Ishikawa (cell line): ENCODE measurements around the gene WDR18.

ENCODE experiments used
- CEBPB ChIP-seq: IDR thresholded peaks from 2 replicates; pipeline ENCODE4 v1.6.1; 2012
- EGR1 ChIP-seq: IDR thresholded peaks from 2 replicates; pipeline ENCODE4 v1.6.1; 2012
- EP300 ChIP-seq: IDR thresholded peaks from 2 replicates; pipeline ENCODE4 v1.6.1; 2012; ENCODE audit warnings: borderline replicate concordance
- FOXM1 ChIP-seq: IDR thresholded peaks from 2 replicates; pipeline ENCODE4 v1.6.1; 2012; ENCODE audit warnings: low read depth, borderline replicate concordance
- MAX ChIP-seq: IDR thresholded peaks from 2 replicates; pipeline ENCODE4 v1.6.1; 2012
- NFIC ChIP-seq: IDR thresholded peaks from 2 replicates; pipeline ENCODE4 v1.6.1; 2012
- TAF1 ChIP-seq: IDR thresholded peaks from 2 replicates; pipeline ENCODE4 v1.6.1; 2012; ENCODE audit warnings: low read depth, mild to moderate bottlenecking
- TEAD4 ChIP-seq: IDR thresholded peaks from 2 replicates; pipeline ENCODE4 v1.6.1; 2012
- USF1 ChIP-seq: IDR thresholded peaks from 2 replicates; pipeline ENCODE4 v1.6.1; 2012
- YY1 ChIP-seq: IDR thresholded peaks from 2 replicates; pipeline ENCODE4 v1.6.1; 2012; ENCODE audit warnings: low read depth
- TF ChIP-seq, protein P1 (sequence below): IDR thresholded peaks from 2 replicates; pipeline ENCODE4 v1.6.1; 2012; ENCODE audit warnings: low read depth, mild to moderate bottlenecking

DNA sequence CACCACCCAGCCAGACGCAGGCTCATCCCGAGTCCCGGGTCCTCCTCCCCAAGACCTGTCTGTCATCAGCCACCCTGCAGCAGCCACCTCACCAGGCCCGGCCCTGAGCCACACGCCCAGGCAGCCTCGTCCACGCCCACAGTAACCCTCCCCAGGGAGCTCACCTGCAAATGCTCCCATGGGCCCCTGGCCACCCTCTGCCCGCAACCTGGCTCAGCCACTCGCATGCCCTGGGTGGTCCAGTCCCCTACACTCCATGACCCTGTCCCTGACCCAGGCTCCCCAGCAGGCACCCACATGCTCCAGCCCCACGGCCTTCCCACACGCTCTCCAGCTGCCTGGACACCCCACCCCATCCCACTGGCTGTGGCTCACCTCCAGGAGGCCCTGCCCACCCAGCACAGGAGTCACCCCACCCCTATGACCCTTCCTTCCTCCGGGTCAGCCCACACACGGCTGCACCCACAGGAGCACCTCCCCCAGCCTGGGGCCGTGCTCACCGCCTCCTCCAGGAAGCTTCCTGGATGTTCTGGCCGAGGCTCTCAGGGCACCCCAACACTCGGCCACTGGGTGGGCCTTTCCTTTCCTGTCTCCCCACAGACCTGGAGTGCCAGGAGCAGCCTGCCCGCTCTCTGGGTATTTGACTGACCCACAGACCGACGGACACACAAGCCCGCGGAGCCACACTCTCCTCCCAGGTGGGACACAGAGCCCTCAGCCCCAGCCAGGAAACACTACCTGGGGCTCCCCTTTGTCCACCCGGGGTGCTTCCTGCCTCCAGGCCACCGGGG is 33.2 kb downstream of the WDR18 start:
- no peak for TF ChIP-seq FOXM1
- TF ChIP-seq, protein P1, sequence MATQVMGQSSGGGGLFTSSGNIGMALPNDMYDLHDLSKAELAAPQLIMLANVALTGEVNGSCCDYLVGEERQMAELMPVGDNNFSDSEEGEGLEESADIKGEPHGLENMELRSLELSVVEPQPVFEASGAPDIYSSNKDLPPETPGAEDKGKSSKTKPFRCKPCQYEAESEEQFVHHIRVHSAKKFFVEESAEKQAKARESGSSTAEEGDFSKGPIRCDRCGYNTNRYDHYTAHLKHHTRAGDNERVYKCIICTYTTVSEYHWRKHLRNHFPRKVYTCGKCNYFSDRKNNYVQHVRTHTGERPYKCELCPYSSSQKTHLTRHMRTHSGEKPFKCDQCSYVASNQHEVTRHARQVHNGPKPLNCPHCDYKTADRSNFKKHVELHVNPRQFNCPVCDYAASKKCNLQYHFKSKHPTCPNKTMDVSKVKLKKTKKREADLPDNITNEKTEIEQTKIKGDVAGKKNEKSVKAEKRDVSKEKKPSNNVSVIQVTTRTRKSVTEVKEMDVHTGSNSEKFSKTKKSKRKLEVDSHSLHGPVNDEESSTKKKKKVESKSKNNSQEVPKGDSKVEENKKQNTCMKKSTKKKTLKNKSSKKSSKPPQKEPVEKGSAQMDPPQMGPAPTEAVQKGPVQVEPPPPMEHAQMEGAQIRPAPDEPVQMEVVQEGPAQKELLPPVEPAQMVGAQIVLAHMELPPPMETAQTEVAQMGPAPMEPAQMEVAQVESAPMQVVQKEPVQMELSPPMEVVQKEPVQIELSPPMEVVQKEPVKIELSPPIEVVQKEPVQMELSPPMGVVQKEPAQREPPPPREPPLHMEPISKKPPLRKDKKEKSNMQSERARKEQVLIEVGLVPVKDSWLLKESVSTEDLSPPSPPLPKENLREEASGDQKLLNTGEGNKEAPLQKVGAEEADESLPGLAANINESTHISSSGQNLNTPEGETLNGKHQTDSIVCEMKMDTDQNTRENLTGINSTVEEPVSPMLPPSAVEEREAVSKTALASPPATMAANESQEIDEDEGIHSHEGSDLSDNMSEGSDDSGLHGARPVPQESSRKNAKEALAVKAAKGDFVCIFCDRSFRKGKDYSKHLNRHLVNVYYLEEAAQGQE: no peak
- no peak for TF ChIP-seq MAX
- TF ChIP-seq EGR1: no peak
- TF ChIP-seq EP300: no peak
- no peak for TF ChIP-seq CEBPB
- no peak for TF ChIP-seq NFIC
- TF ChIP-seq YY1: no peak
- no peak for TF ChIP-seq USF1
- no peak for TF ChIP-seq TAF1
- TF ChIP-seq TEAD4: no peak
